Measurements from ENCODE around the gene FAM181B.

GRCh38 chr11:82753921-82754320, 20.3 kb upstream of the FAM181B start:
- TF ChIP-seq EZH2 (IDR thresholded peaks at IDR 0.05) = no peak
- TF ChIP-seq POLR2AphosphoS5 (IDR thresholded peaks at IDR 0.05; ENCODE audit: borderline replicate concordance, low read depth, low read length) = no peak

Measured in SK-N-MC (cell line).